ENCODE measurements around the gene ISY1. TPM values are rescaled to one million over a fixed set of nuclear protein-coding genes. Genes with fewer than 3 reads are reported as not detected.

The ISY1 gene
- total RNA-seq, 1 experiment from 2014 or later: 43.6 TPM

DNA sequence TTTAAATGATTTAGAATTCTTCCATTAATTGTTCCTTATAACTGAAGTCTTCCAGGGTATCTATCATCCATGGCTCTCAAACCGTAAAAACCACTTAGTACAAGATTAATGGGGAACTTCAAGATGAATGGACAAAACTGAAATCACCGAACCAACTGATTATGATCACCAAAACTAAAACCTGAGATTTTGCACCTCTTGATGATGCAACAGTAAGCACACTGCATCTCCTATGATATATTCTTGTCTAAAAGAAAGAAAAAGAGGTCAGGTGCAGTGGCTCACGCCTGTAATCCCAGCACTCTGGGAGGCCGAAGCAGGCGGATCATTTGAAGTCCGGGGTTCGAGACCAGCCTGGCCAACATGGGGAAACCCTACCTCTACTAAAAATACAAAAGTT, 3.6 kb upstream of the ISY1 start:
- Histone ChIP-seq H3K9me2 (ENCODE audit: insufficient read depth) (no peaks in the 10 kb centered on the region), H2AFZ (ENCODE audit: low read depth, low read length, poor library complexity, severe bottlenecking) (no peak overlapping the region), H3K27me3 (ENCODE audit: insufficient read depth, low read length) (no peaks in the 10 kb centered on the region), H3K9me3 (ENCODE audit: control insufficient read depth in 1 of 2, insufficient read depth in 1 of 2, low read depth in 1 of 2, low read length in 2 of 2) (no peaks in the 10 kb centered on the region), H3K4me1 (ENCODE audit: control insufficient read depth in 1 of 2, insufficient read depth in 2 of 2, low read length in 2 of 2) (peaks cover 6 to 20% of the 10 kb centered on the region in 2 experiments; a peak in 3 of 4 replicates), H3K4me3 (replicated peaks in 1 of 2; ENCODE audit: low read depth in 1 of 2, low read length in 2 of 2) (no peak overlapping the region), H3K36me3 (ENCODE audit: control insufficient read depth in 1 of 2, insufficient read depth in 2 of 2, low read length in 2 of 2) (peaks cover 21 to 23% of the 10 kb centered on the region in 2 experiments; a peak in 3 of 4 replicates), H3K9ac (ENCODE audit: low read length) (no peak overlapping the region), H3K79me2 (ENCODE audit: insufficient read depth, low read length) (peaks cover 32% of the 10 kb centered on the region), H4K20me1 (ENCODE audit: insufficient read depth) (0 out of 2 replicates have a peak, but pooled peaks cover 5% of the 10 kb centered on the region), H3K4me2 (ENCODE audit: low read length) (no peak overlapping the region), H3K27ac (ENCODE audit: low read depth, low read length) (no peak overlapping the region)
- no TSS peak for BruUV-seq (replicated peaks)
- POLR2A ChIA-PET: interaction anchor here (0.7 kb wide), 1 partner anchor 15 kb away, joined by 3 read pairs; no protein-coding TSS in a partner anchor
- no peak for DNase-seq (ENCODE audit: low read depth, low spot score)
- RAD21 ChIA-PET (ENCODE audit: low non-redundant PET in 1 of 2, low total read pairs in 2 of 2, uncharacterized antibody in 2 of 2, unreplicated experiment in 2 of 2): no interaction called here
- CTCF ChIA-PET: interaction anchor here (0.7 kb wide), 1 partner anchor 115 kb away, joined by 4 read pairs; no protein-coding TSS in a partner anchor
- ATAC-seq: no peak
- TF ChIP-seq EGR1 (IDR thresholded peaks at IDR 0.05; ENCODE audit: low read depth) (no peak), EZH2 (IDR thresholded peaks at IDR 0.05) (no peak), SIN3A (IDR thresholded peaks at IDR 0.05; ENCODE audit: low read depth) (no peak), SP1 (IDR thresholded peaks at IDR 0.05; ENCODE audit: low read depth) (no peak), ELF1 (IDR thresholded peaks at IDR 0.05; ENCODE audit: borderline replicate concordance, low read depth) (no peak), RAD21 (IDR thresholded peaks at IDR 0.05; ENCODE audit: low read depth) (no peak), YY1 (IDR thresholded peaks at IDR 0.05; ENCODE audit: extremely low read depth, insufficient replicate concordance, low read depth, low read length) (no peak), JUND (IDR thresholded peaks at IDR 0.05) (no peak), ZFX (IDR thresholded peaks at IDR 0.05) (no peak)
- TF ChIP-seq, protein P1, sequence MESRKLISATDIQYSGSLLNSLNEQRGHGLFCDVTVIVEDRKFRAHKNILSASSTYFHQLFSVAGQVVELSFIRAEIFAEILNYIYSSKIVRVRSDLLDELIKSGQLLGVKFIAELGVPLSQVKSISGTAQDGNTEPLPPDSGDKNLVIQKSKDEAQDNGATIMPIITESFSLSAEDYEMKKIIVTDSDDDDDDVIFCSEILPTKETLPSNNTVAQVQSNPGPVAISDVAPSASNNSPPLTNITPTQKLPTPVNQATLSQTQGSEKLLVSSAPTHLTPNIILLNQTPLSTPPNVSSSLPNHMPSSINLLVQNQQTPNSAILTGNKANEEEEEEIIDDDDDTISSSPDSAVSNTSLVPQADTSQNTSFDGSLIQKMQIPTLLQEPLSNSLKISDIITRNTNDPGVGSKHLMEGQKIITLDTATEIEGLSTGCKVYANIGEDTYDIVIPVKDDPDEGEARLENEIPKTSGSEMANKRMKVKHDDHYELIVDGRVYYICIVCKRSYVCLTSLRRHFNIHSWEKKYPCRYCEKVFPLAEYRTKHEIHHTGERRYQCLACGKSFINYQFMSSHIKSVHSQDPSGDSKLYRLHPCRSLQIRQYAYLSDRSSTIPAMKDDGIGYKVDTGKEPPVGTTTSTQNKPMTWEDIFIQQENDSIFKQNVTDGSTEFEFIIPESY (IDR thresholded peaks at IDR 0.05; ENCODE audit: extremely low read depth, insufficient replicate concordance, low read length): no peak
- intact Hi-C loops (cut with micrococcal nuclease): no loop called here

All from HCT116 (cell line).